Neuronal stem cell (in vitro differentiated cells): Measurements from ENCODE around the gene PPP4R3B.

Experiments used
- DNase-seq: peaks from one replicate; pipeline ENCODE4 v3.0.0-alpha.2; 2013; ENCODE audit warnings: low spot score
- H2AFZ ChIP-seq: one replicate; pipeline ENCODE4 v1.6.1; 2013; ENCODE audit warnings: mild to moderate bottlenecking, low read length, inconsistent platforms
- H2AK5ac ChIP-seq: 2 replicates; pipeline ENCODE4 v1.6.1; 2013; ENCODE audit warnings: low read depth, mild to moderate bottlenecking, inconsistent platforms, low read length, moderate library complexity, mixed read lengths
- H2BK120ac ChIP-seq: 2 replicates; pipeline ENCODE4 v1.6.1; 2013; ENCODE audit warnings: low read depth, mild to moderate bottlenecking, inconsistent platforms, low read length, moderate library complexity, mixed read lengths
- H2BK12ac ChIP-seq: one replicate; pipeline ENCODE4 v1.6.1; 2013; ENCODE audit warnings: low read length, inconsistent platforms
- H2BK15ac ChIP-seq: 2 replicates; pipeline ENCODE4 v1.6.1; 2013; ENCODE audit warnings: mild to moderate bottlenecking, low read length, inconsistent platforms, mixed read lengths
- H2BK5ac ChIP-seq: one replicate; pipeline ENCODE4 v1.6.1; 2013; ENCODE audit warnings: inconsistent platforms, mild to moderate bottlenecking, low read length, moderate library complexity
- H3K14ac ChIP-seq: one replicate; pipeline ENCODE4 v1.6.1; 2013; ENCODE audit warnings: low read length, inconsistent platforms
- H3K18ac ChIP-seq: 2 replicates; pipeline ENCODE4 v1.6.1; 2013; ENCODE audit warnings: low read length, inconsistent platforms
- H3K23ac ChIP-seq: 2 replicates; pipeline ENCODE4 v1.6.1; 2013; ENCODE audit warnings: low read depth, mild to moderate bottlenecking, mixed read lengths, low read length, inconsistent platforms; ENCODE audit not compliant: poor library complexity
- H3K27ac ChIP-seq: replicated peaks from 3 replicates; pipeline ENCODE4 v1.5.1; 2013; ENCODE audit warnings: low read length, inconsistent platforms
- H3K27me3 ChIP-seq, 3 experiments: 2 replicates each; pipeline ENCODE4 v1.6.1; 2013; ENCODE audit warnings: low read length in 3 of 3, mild to moderate bottlenecking in 2 of 3, inconsistent platforms in 1 of 3, low read depth in 1 of 3, mixed read lengths in 1 of 3, moderate library complexity in 1 of 3; ENCODE audit not compliant: control insufficient read depth in 3 of 3, insufficient read depth in 3 of 3
- H3K36me3 ChIP-seq, 2 donors: replicated peaks in 1 of 2; 2 replicates each; pipeline ENCODE4 v1.6.1; 2013; ENCODE audit warnings: low read length in 2 of 2; ENCODE audit not compliant: control insufficient read depth in 2 of 2, insufficient read depth in 2 of 2
- H3K4ac ChIP-seq: 2 replicates; pipeline ENCODE4 v1.6.1; 2013; ENCODE audit warnings: inconsistent platforms, mild to moderate bottlenecking, low read length, moderate library complexity
- H3K4me1 ChIP-seq, 2 donors: 1 replicate in 1 of 2; 2 replicates in 1 of 2; pipeline ENCODE4 v1.6.1; 2013; ENCODE audit warnings: low read length in 2 of 2, low read depth in 1 of 2; ENCODE audit not compliant: control insufficient read depth in 2 of 2, insufficient read depth in 1 of 2
- H3K4me2 ChIP-seq: one replicate; pipeline ENCODE4 v1.6.1; 2013; ENCODE audit warnings: mild to moderate bottlenecking, low read length, inconsistent platforms; ENCODE audit not compliant: insufficient read depth, poor library complexity, severe bottlenecking
- H3K4me3 ChIP-seq, 2 donors: 2 replicates each; pipeline ENCODE4 v1.5.1; 2013; ENCODE audit warnings: low read length in 2 of 2, mild to moderate bottlenecking in 2 of 2, inconsistent platforms in 1 of 2, moderate library complexity in 1 of 2
- H3K79me1 ChIP-seq: one replicate; pipeline ENCODE4 v1.6.1; 2013; ENCODE audit warnings: low read depth, mild to moderate bottlenecking, inconsistent platforms, low read length, moderate library complexity
- H3K9ac ChIP-seq: one replicate; pipeline ENCODE4 v1.6.1; 2013; ENCODE audit warnings: mild to moderate bottlenecking, low read depth, low read length, inconsistent platforms; ENCODE audit not compliant: poor library complexity
- H3K9me3 ChIP-seq, 2 donors: replicated peaks in 1 of 2; 2 replicates each; pipeline versions ENCODE3 to v1.6.1; 2013; ENCODE audit warnings: low read length in 2 of 2, mild to moderate bottlenecking in 2 of 2, inconsistent platforms in 1 of 2, low read depth in 1 of 2, mixed read lengths in 1 of 2, moderate library complexity in 1 of 2; ENCODE audit not compliant: control insufficient read depth in 2 of 2, insufficient read depth in 1 of 2
- H4K8ac ChIP-seq: one replicate; pipeline ENCODE4 v1.6.1; 2013; ENCODE audit warnings: low read depth, mild to moderate bottlenecking, inconsistent platforms, low read length, moderate library complexity
- H4K91ac ChIP-seq: one replicate; pipeline ENCODE4 v1.6.1; 2013; ENCODE audit warnings: low read length, low read depth, mild to moderate bottlenecking, inconsistent platforms; ENCODE audit not compliant: poor library complexity
- WGBS, 2 donors: extraction: QIAGEN DNeasy Blood & Tissue Kit; methylation state at CpG; one replicate each; pipeline ENCODE4 v1.1.7; 2013; ENCODE audit warnings: missing lambda C conversion rate in 2 of 2, mixed read lengths in 1 of 2; ENCODE audit not compliant: insufficient read length in 2 of 2, insufficient replicate concordance in 1 of 2; ENCODE audit errors: extremely low coverage in 2 of 2; 5-methylcytosine and 5-hydroxymethylcytosine counted together

Gene PPP4R3B

GRCh38 chr2:55628931-55629330, 11.5 kb upstream of the PPP4R3B start:
- whole genome bisulfite sequencing, 2 donors: no CpG with 5 or more reads among the region's 2 CpGs
- no peak overlapping the region for H4K91ac ChIP-seq

DNA sequence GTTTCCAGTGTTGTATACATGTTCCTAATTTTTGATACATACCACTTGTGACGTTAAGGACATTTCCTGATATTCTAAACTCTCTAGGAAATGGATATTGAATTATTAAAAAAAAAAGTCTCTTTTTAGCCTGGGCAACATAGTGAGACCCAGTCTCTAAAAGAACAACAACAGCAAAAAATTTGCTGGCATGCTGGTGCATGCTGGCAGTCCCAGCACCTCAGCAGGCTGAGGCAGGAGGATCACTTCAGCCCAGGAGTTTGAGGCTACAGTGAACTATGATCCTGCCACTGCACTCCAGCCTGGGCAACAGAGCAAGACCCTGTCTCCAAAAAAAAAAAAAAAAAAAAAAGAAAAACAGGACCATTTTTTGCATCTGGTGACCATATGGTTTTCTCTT, 10.5 kb upstream of the PPP4R3B start:
- Histone ChIP-seq H3K14ac (no peak overlapping the region), H2BK5ac (no peak overlapping the region), H4K91ac (no peak overlapping the region), H3K27me3 (no peaks in the 10 kb centered on the region), H3K36me3 (peaks cover 0 to 18% of the 10 kb centered on the region in 2 donors), H3K4me1 (no peaks in the 10 kb centered on the region), H3K9me3 (no peaks in the 10 kb centered on the region), H2BK15ac (no peak overlapping the region), H2BK12ac (no peak overlapping the region), H3K4me3 (no peak overlapping the region), H3K18ac (no peak overlapping the region), H3K4me2 (no peak overlapping the region), H3K4ac (no peak overlapping the region), H3K23ac (no peak overlapping the region), H3K9ac (no peak overlapping the region), H2AK5ac (no peak overlapping the region), H2BK120ac (no peak overlapping the region), H4K8ac (no peak overlapping the region), H3K79me1 (peaks cover 1% of the 10 kb centered on the region), H3K27ac (no peak overlapping the region), H2AFZ (no peak overlapping the region)
- DNase-seq: no peak
- no CpG with 5 or more reads among the region's 1 CpG for WGBS, 2 donors

More at GRCh38 chr2:55628931-55629330, 11.5 kb upstream of the PPP4R3B start:
- Histone ChIP-seq H3K4me3 (no peak overlapping the region), H3K18ac (no peak overlapping the region), H3K14ac (no peak overlapping the region), H3K27ac (no peak overlapping the region), H3K4me1 (no peaks in the 10 kb centered on the region), H3K23ac (no peak overlapping the region), H2BK15ac (no peak overlapping the region), H2AK5ac (no peak overlapping the region), H3K9me3 (no peaks in the 10 kb centered on the region), H3K36me3 (peaks cover 0 to 27% of the 10 kb centered on the region in 2 donors), H4K8ac (no peak overlapping the region), H3K4me2 (no peak overlapping the region), H3K27me3 (no peaks in the 10 kb centered on the region), H2BK12ac (no peak overlapping the region), H2BK5ac (no peak overlapping the region), H3K4ac (no peak overlapping the region), H2AFZ (no peak overlapping the region), H3K79me1 (peaks cover 1% of the 10 kb centered on the region), H2BK120ac (no peak overlapping the region), H3K9ac (no peak overlapping the region)
- DNase-seq: no peak

GRCh38 chr2:55621802-55622201, 4.4 kb upstream of the PPP4R3B start:
- WGBS, 2 donors: no CpG with 5 or more reads among the region's 7 CpGs

GRCh38 chr2:55620123-55620779, 2.8 kb upstream of the PPP4R3B start:
- Histone ChIP-seq H3K27me3 (no peaks in the 10 kb centered on the region), H2BK5ac (no peak overlapping the region), H4K91ac (no peak overlapping the region), H3K4me1 (peaks cover 4 to 9% of the 10 kb centered on the region in 2 donors), H3K27ac (no peak overlapping the region), H3K4me2 (no peak overlapping the region), H2AK5ac (no peak overlapping the region), H3K9ac (peak overlapping the region; percentile 30), H3K18ac (no peak overlapping the region), H2BK120ac (no peak overlapping the region), H3K4ac (no peak overlapping the region), H3K9me3 (no peaks in the 10 kb centered on the region), H4K8ac (no peak overlapping the region), H2BK12ac (no peak overlapping the region), H3K4me3 (no peak overlapping the region), H3K79me1 (peaks cover 12% of the 10 kb centered on the region), H2AFZ (no peak overlapping the region), H3K23ac (no peak overlapping the region), H2BK15ac (no peak overlapping the region), H3K14ac (no peak overlapping the region), H3K36me3 (peaks cover 2 to 26% of the 10 kb centered on the region in 2 donors)
- WGBS, 2 donors: no CpG with 5 or more reads among the region's 3 CpGs
- DNase-seq: no peak

More at GRCh38 chr2:55621802-55622201, 4.4 kb upstream of the PPP4R3B start:
- H3K18ac ChIP-seq: no peak overlapping the region
- H2BK15ac ChIP-seq: no peak overlapping the region
- H3K27me3 ChIP-seq: no peaks in the 10 kb centered on the region
- peak overlapping the region; percentile 25 for H4K8ac ChIP-seq
- H3K4me1 ChIP-seq: peaks cover 4 to 7% of the 10 kb centered on the region in 2 donors
- H3K79me1 ChIP-seq: peaks cover 11% of the 10 kb centered on the region
- H3K9me3 ChIP-seq: no peaks in the 10 kb centered on the region
- no peak overlapping the region for H2BK5ac ChIP-seq
- no peak overlapping the region for H3K27ac ChIP-seq
- peak overlapping the region; percentile 92 for H4K91ac ChIP-seq
- H2AK5ac ChIP-seq: peak overlapping the region; percentile 77
- no peak overlapping the region for H2AFZ ChIP-seq
- H3K14ac ChIP-seq: no peak overlapping the region
- no peak overlapping the region for H2BK12ac ChIP-seq
- H3K4me2 ChIP-seq: no peak overlapping the region
- peak overlapping the region; percentile 44 for H3K23ac ChIP-seq
- no peak for DNase-seq
- peaks cover 2 to 29% of the 10 kb centered on the region in 2 donors for H3K36me3 ChIP-seq
- no peak overlapping the region for H3K4me3 ChIP-seq
- H2BK120ac ChIP-seq: no peak overlapping the region
- peak overlapping the region; percentile 66 for H3K9ac ChIP-seq
- no peak overlapping the region for H3K4ac ChIP-seq
